Thymus (tissue), 11 donors: ENCODE results near the gene PKIG. TPM values are rescaled to one million over a fixed set of nuclear protein-coding genes. Genes with fewer than 3 reads are reported as not detected.

ENCODE experiments used
- DNase-seq, 9 donors: peaks; one replicate each; pipeline ENCODE4 v3.0.0-alpha.2; 2013; ENCODE audit warnings: low spot score in 9 of 9, low read depth in 6 of 9, missing footprints in 1 of 9
- H3K27ac ChIP-seq, 2 donors: one replicate each; pipeline ENCODE4 v1.5.1; 2013; ENCODE audit warnings: control low read depth in 1 of 2, low read depth in 1 of 2, low read length in 1 of 2, mild to moderate bottlenecking in 1 of 2, moderate library complexity in 1 of 2
- H3K27me3 ChIP-seq, 2 donors: one replicate each; pipeline ENCODE4 v1.5.1; 2013; ENCODE audit warnings: low read length in 1 of 2; ENCODE audit not compliant: control insufficient read depth in 2 of 2, insufficient read depth in 1 of 2
- H3K36me3 ChIP-seq, 2 donors: one replicate each; pipeline ENCODE4 v1.5.1; 2013; ENCODE audit warnings: low read length in 1 of 2, mild to moderate bottlenecking in 1 of 2, moderate library complexity in 1 of 2; ENCODE audit not compliant: control insufficient read depth in 2 of 2, insufficient read depth in 2 of 2
- H3K4me1 ChIP-seq, 2 donors: one replicate each; pipeline ENCODE4 v1.5.1; 2013; ENCODE audit warnings: low read length in 2 of 2; ENCODE audit not compliant: control insufficient read depth in 2 of 2, insufficient read depth in 2 of 2
- H3K4me3 ChIP-seq, 2 donors: one replicate each; pipeline ENCODE4 v1.5.1; 2013; ENCODE audit warnings: low read length in 2 of 2, control low read depth in 1 of 2, mild to moderate bottlenecking in 1 of 2
- H3K9me3 ChIP-seq, 2 donors: one replicate each; pipeline ENCODE4 v1.5.1; 2013; ENCODE audit warnings: low read length in 1 of 2, mild to moderate bottlenecking in 1 of 2; ENCODE audit not compliant: control insufficient read depth in 2 of 2, insufficient read depth in 1 of 2
- WGBS: extraction: QIAGEN DNeasy Blood & Tissue Kit; methylation state at CpG from one replicate; pipeline ENCODE4 v1.1.7; 2013; 5-methylcytosine and 5-hydroxymethylcytosine counted together
- polyA plus RNA-seq: library from polyadenylated mRNA; stranded (reverse); fragments of 200-250 nt; gene quantifications from one replicate; pipeline ENCODE4 v1.2.3, GENCODE V29; 2013
- total RNA-seq: library from RNA; stranded (reverse); fragments of 120-200 nt; gene quantifications from one replicate; pipeline ENCODE4 v1.2.4, GENCODE V29; 2013
- donor health status: healthy.

PKIG gene
- total and polyA plus RNA-seq, 2 donors: 27.7 to 41.7 TPM

- H3K27me3 ChIP-seq: no peaks in the 10 kb centered on the region
- peaks cover 59 to 80% of the 10 kb centered on the region in 2 donors for H3K4me1 ChIP-seq
- H3K9me3 ChIP-seq: peaks cover 0 to 5% of the 10 kb centered on the region in 2 donors
- 63% methylated on average over 16 of the region's 16 CpGs for WGBS
- peak overlapping the region; percentile 87 to 97 for H3K27ac ChIP-seq
- peak in 4 of 9 donors; percentile 38 to 68 (median 50) for DNase-seq
- peaks cover 36 to 66% of the 10 kb centered on the region in 2 donors for H3K36me3 ChIP-seq
- H3K4me3 ChIP-seq: peak overlapping the region in 1 of 2 donors; percentile 21
Observed at GRCh38 chr20:44643596-44644229, 61.3 kb downstream of the PKIG start.

- Histone ChIP-seq H3K27ac (peak overlapping the region; percentile 87 to 97), H3K27me3 (no peaks in the 10 kb centered on the region), H3K4me3 (peak overlapping the region; percentile 21), H3K4me1 (peaks cover 63 to 85% of the 10 kb centered on the region in 2 donors), H3K9me3 (peaks cover 0 to 5% of the 10 kb centered on the region in 2 donors), H3K36me3 (peaks cover 31 to 63% of the 10 kb centered on the region in 2 donors)
- peak in 1 of 9 donors; percentile 26 for DNase-seq
- WGBS: 80% methylated on average over 8 of the region's 8 CpGs
Observed at GRCh38 chr20:44644230-44644617, 61.8 kb downstream of the PKIG start.

- Histone ChIP-seq H3K4me3 (peak overlapping the region; percentile 21), H3K27me3 (no peaks in the 10 kb centered on the region), H3K27ac (peak overlapping the region; percentile 87 to 97), H3K4me1 (peaks cover 63 to 89% of the 10 kb centered on the region in 2 donors), H3K9me3 (peaks cover 0 to 5% of the 10 kb centered on the region in 2 donors), H3K36me3 (peaks cover 26 to 60% of the 10 kb centered on the region in 2 donors)
- DNase-seq: peak in 3 of 9 donors; percentile 58 to 78 (median 59)
- WGBS: 14% methylated on average over 7 of the region's 7 CpGs
Observed at GRCh38 chr20:44644667-44645131, 62.3 kb downstream of the PKIG start.

GRCh38 chr20:44646023-44646640 lies 63.8 kb downstream of the PKIG start:
- Histone ChIP-seq H3K27ac (peak overlapping the region; percentile 95 to 97), H3K9me3 (peaks cover 0 to under 1% of the 10 kb centered on the region in 2 donors), H3K4me3 (peak overlapping the region; percentile 15 to 21), H3K36me3 (peaks cover 16 to 48% of the 10 kb centered on the region in 2 donors), H3K4me1 (peaks cover 63 to 90% of the 10 kb centered on the region in 2 donors), H3K27me3 (no peaks in the 10 kb centered on the region)
- DNase-seq: peak; percentile 72 to 96 (median 88)
- WGBS: 3% methylated on average over 4 of the region's 4 CpGs

GRCh38 chr20:44646641-44647274 lies 64.4 kb downstream of the PKIG start:
- Histone ChIP-seq H3K27me3 (no peaks in the 10 kb centered on the region), H3K36me3 (peaks cover 12 to 43% of the 10 kb centered on the region in 2 donors), H3K9me3 (peaks cover 0 to 1% of the 10 kb centered on the region in 2 donors), H3K4me1 (peaks cover 63 to 84% of the 10 kb centered on the region in 2 donors), H3K4me3 (peak overlapping the region; percentile 13 to 21), H3K27ac (peak overlapping the region; percentile 95 to 97)
- DNase-seq: no peak
- 68% methylated on average over 10 of the region's 10 CpGs for WGBS

- Histone ChIP-seq H3K36me3 (peaks cover 9 to 34% of the 10 kb centered on the region in 2 donors), H3K4me1 (peaks cover 57 to 75% of the 10 kb centered on the region in 2 donors), H3K4me3 (peak overlapping the region; percentile 93 to 96), H3K27ac (peak overlapping the region; percentile 85 to 97), H3K9me3 (peaks cover 0 to 1% of the 10 kb centered on the region in 2 donors), H3K27me3 (no peaks in the 10 kb centered on the region)
- 60% methylated on average over 5 of the region's 5 CpGs for WGBS
- DNase-seq: peak in 1 of 9 donors; percentile 69
Observed at GRCh38 chr20:44648068-44648467, 65.7 kb downstream of the PKIG start.

- WGBS: 51% methylated on average over 7 of the region's 7 CpGs
- H3K27ac ChIP-seq: peak overlapping the region; percentile 85 to 97
- H3K4me3 ChIP-seq: peak overlapping the region; percentile 93 to 96
- no peaks in the 10 kb centered on the region for H3K27me3 ChIP-seq
- peaks cover 0 to 1% of the 10 kb centered on the region in 2 donors for H3K9me3 ChIP-seq
- H3K36me3 ChIP-seq: peaks cover 7 to 30% of the 10 kb centered on the region in 2 donors
- H3K4me1 ChIP-seq: peaks cover 56 to 75% of the 10 kb centered on the region in 2 donors
- DNase-seq: peak in 1 of 9 donors; percentile 43
Observed at GRCh38 chr20:44648579-44648978, 66.2 kb downstream of the PKIG start.

GRCh38 chr20:44649126-44649525 lies 66.7 kb downstream of the PKIG start:
- Histone ChIP-seq H3K27me3 (no peaks in the 10 kb centered on the region), H3K36me3 (peaks cover 3 to 25% of the 10 kb centered on the region in 2 donors), H3K9me3 (peaks cover 0 to 1% of the 10 kb centered on the region in 2 donors), H3K27ac (peak overlapping the region; percentile 6 to 97), H3K4me3 (peak overlapping the region; percentile 93 to 96), H3K4me1 (peaks cover 50 to 73% of the 10 kb centered on the region in 2 donors)
- DNase-seq: peak in 1 of 9 donors; percentile 40
- whole genome bisulfite sequencing: 48% methylated on average over 3 of the region's 3 CpGs
